H1 (cell line): ENCODE results near the gene SLC9A3. TPM values are rescaled to one million over a fixed set of nuclear protein-coding genes. Genes with fewer than 3 reads are reported as not detected.

Experiments
- CTCF ChIA-PET: fragments of 300-600 bp; sonication (Branson Sonifier 250); formaldehyde crosslinking; loops from one replicate; lab custom pipeline; 2021; ENCODE audit not compliant: partially characterized antibody; lab: Charles Lee
- POLR2A ChIA-PET: fragments of 300-600 bp; sonication (Branson Sonifier 250); formaldehyde crosslinking; loops from one replicate; lab custom pipeline; 2021; ENCODE audit warnings: inconsistent platforms; ENCODE audit not compliant: partially characterized antibody; lab: Charles Lee
- DNase-seq, 2 experiments: peaks; one replicate each; pipeline versions ENCODE4 v3.0.0 to v3.0.0-alpha.2; 2010 to 2022; ENCODE audit warnings: low spot score in 2 of 2, low read depth in 1 of 2, mixed read lengths in 1 of 2
- FAIRE-seq: peaks from 2 replicates; lab custom pipeline; 2011; peaks lifted over from hg19 to GRCh38; lab: Jason Lieb, UNC
- H2AFZ ChIP-seq: 2 replicates; pipeline ENCODE4 v1.8.1; 2012; ENCODE audit warnings: low read length, inconsistent platforms
- H2AK5ac ChIP-seq: 2 replicates; pipeline ENCODE4 v1.6.1; 2013; ENCODE audit warnings: low read depth, low read length
- H2BK120ac ChIP-seq: replicated peaks from 2 replicates; pipeline ENCODE3; 2013; ENCODE audit warnings: low read depth, low read length, inconsistent platforms
- H2BK12ac ChIP-seq: 2 replicates; pipeline ENCODE4 v1.6.1; 2013; ENCODE audit warnings: low read depth, low read length
- H2BK15ac ChIP-seq: 2 replicates; pipeline ENCODE4 v1.6.1; 2013; ENCODE audit warnings: low read length
- H2BK20ac ChIP-seq: 2 replicates; pipeline ENCODE4 v1.6.1; 2013; ENCODE audit warnings: low read length
- H2BK5ac ChIP-seq: 2 replicates; pipeline ENCODE4 v1.6.1; 2013; ENCODE audit warnings: low read depth, low read length
- H3K14ac ChIP-seq: 2 replicates; pipeline ENCODE4 v1.6.1; 2013; ENCODE audit warnings: inconsistent platforms; ENCODE audit not compliant: insufficient read length
- H3K18ac ChIP-seq: 2 replicates; pipeline ENCODE4 v1.6.1; 2013; ENCODE audit warnings: low read length; ENCODE audit errors: extremely low read depth
- H3K23ac ChIP-seq: 2 replicates; pipeline ENCODE4 v1.6.1; 2013; ENCODE audit warnings: inconsistent platforms; ENCODE audit not compliant: insufficient read length
- H3K23me2 ChIP-seq: 2 replicates; pipeline ENCODE4 v1.6.1; 2013; ENCODE audit warnings: low read depth, low read length
- H3K27ac ChIP-seq: 2 replicates; pipeline ENCODE4 v1.6.1; 2011; ENCODE audit warnings: low read depth, low read length, inconsistent platforms
- H3K27me3 ChIP-seq, 4 experiments: replicated peaks in 1 of 4; 1 replicate in 1 of 4; 2 replicates in 3 of 4; pipeline versions ENCODE4 v1.6.1 to v1.8.1; 2011 to 2013; ENCODE audit warnings: low read length in 3 of 4, mild to moderate bottlenecking in 3 of 4, inconsistent platforms in 2 of 4, mixed read lengths in 2 of 4, moderate library complexity in 1 of 4; ENCODE audit not compliant: control insufficient read depth in 3 of 4, insufficient read depth in 3 of 4; ENCODE audit errors: extremely low read depth in 1 of 4
- H3K36me3 ChIP-seq, 4 experiments: 2 replicates each; pipeline versions ENCODE4 v1.6.1 to v1.8.1; 2011 to 2013; ENCODE audit warnings: mild to moderate bottlenecking in 4 of 4, low read length in 3 of 4, moderate library complexity in 2 of 4, control low read depth in 1 of 4, inconsistent platforms in 1 of 4; ENCODE audit not compliant: insufficient read depth in 4 of 4, control insufficient read depth in 2 of 4
- H3K4ac ChIP-seq: replicated peaks from 2 replicates; pipeline ENCODE3; 2013; ENCODE audit warnings: low read length, low read depth, mixed read lengths, inconsistent platforms; ENCODE audit not compliant: insufficient read length
- H3K4me1 ChIP-seq, 4 experiments: replicated peaks in 1 of 4; 1 replicate in 1 of 4; 2 replicates in 3 of 4; pipeline versions ENCODE4 v1.6.1 to v1.8.1; 2011 to 2013; ENCODE audit warnings: low read length in 3 of 4, inconsistent platforms in 2 of 4, mixed read lengths in 1 of 4; ENCODE audit not compliant: insufficient read depth in 4 of 4, control insufficient read depth in 3 of 4
- H3K4me2 ChIP-seq, 2 experiments: 2 replicates each; pipeline versions ENCODE4 v1.6.1 to v1.8.1; 2011 to 2013; ENCODE audit warnings: low read depth in 2 of 2, low read length in 2 of 2, control low read depth in 1 of 2, inconsistent platforms in 1 of 2, mild to moderate bottlenecking in 1 of 2; ENCODE audit not compliant: insufficient read depth in 1 of 2
- H3K4me3 ChIP-seq, 4 experiments: fragments of 200-600, 300-600 bp in 1 of 4; sonication (generic), shearing (Covaris generic), sonication (Bioruptor Twin) in 1 of 4; 2 replicates each; pipeline versions ENCODE4 v1.5.1 to v1.8.1; 2011 to 2016; ENCODE audit warnings: low read length in 4 of 4, low read depth in 3 of 4, control low read depth in 2 of 4, inconsistent platforms in 2 of 4, mild to moderate bottlenecking in 2 of 4, mixed read lengths in 1 of 4, moderate library complexity in 1 of 4; ENCODE audit not compliant: insufficient read depth in 2 of 4; ENCODE audit errors: extremely low read depth in 1 of 4
- H3K56ac ChIP-seq: replicated peaks from 2 replicates; pipeline ENCODE3; 2013; ENCODE audit warnings: low read depth, mild to moderate bottlenecking, mixed read lengths, low read length, inconsistent platforms; ENCODE audit not compliant: insufficient read length
- H3K79me1 ChIP-seq: 2 replicates; pipeline ENCODE4 v1.6.1; 2013; ENCODE audit warnings: low read depth, low read length, control low read depth
- H3K79me2 ChIP-seq, 2 experiments: 2 replicates each; pipeline versions ENCODE4 v1.6.1 to v1.8.1; 2012 to 2013; ENCODE audit warnings: low read length in 2 of 2, mild to moderate bottlenecking in 2 of 2, inconsistent platforms in 1 of 2; ENCODE audit not compliant: insufficient read depth in 2 of 2, control insufficient read depth in 1 of 2
- H3K9ac ChIP-seq, 4 experiments: replicated peaks in 1 of 4; 1 replicate in 1 of 4; 2 replicates in 3 of 4; pipeline versions ENCODE4 v1.6.1 to v1.8.1; 2011 to 2013; ENCODE audit warnings: low read depth in 3 of 4, low read length in 3 of 4, control low read depth in 2 of 4, mild to moderate bottlenecking in 2 of 4, moderate library complexity in 2 of 4, inconsistent platforms in 1 of 4; ENCODE audit errors: extremely low read depth in 1 of 4
- H3K9me3 ChIP-seq, 2 experiments: 2 replicates each; pipeline versions ENCODE4 v1.6.1 to v1.8.1; 2012 to 2013; ENCODE audit warnings: mild to moderate bottlenecking in 2 of 2, moderate library complexity in 2 of 2, control low read depth in 1 of 2, inconsistent platforms in 1 of 2, low read depth in 1 of 2, low read length in 1 of 2, mixed read lengths in 1 of 2; ENCODE audit not compliant: insufficient read depth in 2 of 2
- H4K20me1 ChIP-seq, 2 experiments: replicated peaks in 1 of 2; 2 replicates each; pipeline versions ENCODE3 to v1.8.1; 2011 to 2013; ENCODE audit warnings: inconsistent platforms in 2 of 2, low read length in 2 of 2, mild to moderate bottlenecking in 1 of 2; ENCODE audit not compliant: insufficient read depth in 2 of 2, control insufficient read depth in 1 of 2
- H4K5ac ChIP-seq: 2 replicates; pipeline ENCODE4 v1.6.1; 2013; ENCODE audit warnings: low read length, low read depth, mixed read lengths, inconsistent platforms; ENCODE audit not compliant: insufficient read length
- H4K8ac ChIP-seq: 2 replicates; pipeline ENCODE4 v1.8.0; 2013; ENCODE audit warnings: mild to moderate bottlenecking, moderate library complexity, low read length, inconsistent platforms; ENCODE audit not compliant: insufficient read depth; ENCODE audit errors: extremely low read depth
- H4K91ac ChIP-seq: replicated peaks from 2 replicates; pipeline ENCODE3; 2013; ENCODE audit warnings: low read length, mixed read lengths, inconsistent platforms; ENCODE audit not compliant: insufficient read length
- BACH1 ChIP-seq: IDR thresholded peaks from 2 replicates; pipeline ENCODE4 v1.6.1; 2012; ENCODE audit warnings: low read length, improper control_type of control experiment
- CEBPB ChIP-seq: IDR thresholded peaks from 2 replicates; pipeline ENCODE4 v1.6.1; 2012; ENCODE audit warnings: low read depth, low read length
- EZH2 ChIP-seq: fragments of 200-600 bp; sonication (generic); IDR thresholded peaks from 2 replicates; pipeline ENCODE4 v1.7.1; 2012; ENCODE audit warnings: low read depth, mild to moderate bottlenecking, moderate library complexity, low read length, inconsistent platforms; ENCODE audit not compliant: severe bottlenecking
- JUN ChIP-seq: IDR thresholded peaks from 2 replicates; pipeline ENCODE4 v1.6.1; 2011; ENCODE audit warnings: low read depth, mild to moderate bottlenecking, improper control_type of control experiment, low read length
- KDM4A ChIP-seq: IDR thresholded peaks from one replicate; pipeline ENCODE4 v1.7.1; 2012; ENCODE audit warnings: low read depth, mild to moderate bottlenecking, moderate library complexity, low read length, inconsistent platforms; ENCODE audit not compliant: severe bottlenecking
- NANOG ChIP-seq: IDR thresholded peaks from 2 replicates; pipeline ENCODE4 v1.6.1; 2011; ENCODE audit warnings: low read length, low read depth, mild to moderate bottlenecking, inconsistent platforms; ENCODE audit not compliant: insufficient read depth, poor library complexity, severe bottlenecking
- NRF1 ChIP-seq: IDR thresholded peaks from 2 replicates; pipeline ENCODE4 v1.6.1; 2011; ENCODE audit warnings: mild to moderate bottlenecking, low read depth, low read length, improper control_type of control experiment
- POU5F1 ChIP-seq: IDR thresholded peaks from 2 replicates; pipeline ENCODE4 v1.6.1; 2011; ENCODE audit warnings: low read depth, mild to moderate bottlenecking, low read length, moderate library complexity
- SAP30 ChIP-seq: fragments of 300-600 bp; sonication (generic); IDR thresholded peaks from 2 replicates; pipeline ENCODE4 v1.7.1; 2012; ENCODE audit warnings: low read length, moderate library complexity, mild to moderate bottlenecking, inconsistent platforms; ENCODE audit not compliant: insufficient read depth, insufficient replicate concordance
- SP1 ChIP-seq: IDR thresholded peaks from 2 replicates; pipeline ENCODE4 v1.6.1; 2011; ENCODE audit warnings: low read depth, low read length
- SP4 ChIP-seq: IDR thresholded peaks from 2 replicates; pipeline ENCODE4 v1.6.1; 2012; ENCODE audit warnings: low read length, inconsistent platforms
- TCF12 ChIP-seq: IDR thresholded peaks from 2 replicates; pipeline ENCODE4 v1.6.1; 2011; ENCODE audit warnings: low read depth, mild to moderate bottlenecking, low read length
- TEAD4 ChIP-seq: IDR thresholded peaks from 2 replicates; pipeline ENCODE4 v1.6.1; 2012; ENCODE audit warnings: low read depth, low read length, inconsistent platforms, mixed read lengths
- WGBS, 2 experiments: shearing (Covaris generic) in 1 of 2; methylation state at CpG; one replicate each; pipeline versions ENCODE4 v1.1.6 to v1.1.7; 2013 to 2015; ENCODE audit warnings: low lambda C conversion rate in 2 of 2, mixed read lengths in 2 of 2, inconsistent platforms in 1 of 2, low coverage in 1 of 2, missing lambda C conversion rate in 1 of 2; ENCODE audit not compliant: insufficient replicate concordance in 2 of 2, insufficient coverage in 1 of 2, insufficient read length in 1 of 2; ENCODE audit errors: extremely low coverage in 1 of 2, missing lambda C conversion rate in 1 of 2; 5-methylcytosine and 5-hydroxymethylcytosine counted together
- polyA plus RNA-seq, 7 experiments: library from polyadenylated mRNA; depleted of rRNA in 3 of 7; stranded (reverse) in 5 of 7; unstranded in 2 of 7; fragments of >200 nt in 5 of 7; fragments of 200-250 nt in 2 of 7; gene quantifications; 1 replicate in 5 of 7; 2 replicates in 1 of 7; 4 replicates in 1 of 7; pipeline versions ENCODE4 v1.2.1 to v1.2.3, GENCODE V29; 2011 to 2013; ENCODE audit warnings: missing spikeins in 2 of 7, mixed read lengths in 2 of 7
- total RNA-seq: library from RNA; stranded (reverse); fragmentation: NEBNext Ultra II Directional; extraction: Animal tissue kit (Norgen Biotek cat#: 25700); gene quantifications from 2 replicates; pipeline ENCODE4 v1.2.1, GENCODE V29; 2021

Gene SLC9A3
- total and polyA plus RNA-seq, 2 of the 8 experiments (the other 6 are each of a cell fraction or from before 2014, with no cell fraction given) = 0.95 to 1.0 TPM

- H3K79me2 ChIP-seq = no peaks in the 10 kb centered on the region
- DNase-seq (no peak), FAIRE-seq (no peak)
- TF ChIP-seq SAP30 (no peak), SP1 (no peak), TEAD4 (no peak), EZH2 (no peak), NRF1 (no peak), TCF12 (no peak), JUN (no peak), POU5F1 (no peak), SP4 (no peak), KDM4A (no peak), BACH1 (no peak), NANOG (no peak), CEBPB (no peak)
- no peak overlapping the region for H3K4me2 ChIP-seq
- H3K27me3 ChIP-seq = no peaks in the 10 kb centered on the region
- H3K23me2 ChIP-seq = no peaks in the 10 kb centered on the region
- H4K20me1 ChIP-seq = peaks cover 2 to 3% of the 10 kb centered on the region in 2 experiments
- no peak overlapping the region for H2AK5ac ChIP-seq
- no peak overlapping the region for H3K56ac ChIP-seq
- no peak overlapping the region for H3K9ac ChIP-seq
- H4K8ac ChIP-seq = no peak overlapping the region
- H2AFZ ChIP-seq = no peak overlapping the region
- no peak overlapping the region for H4K5ac ChIP-seq
- H4K91ac ChIP-seq = no peak overlapping the region
- no peak overlapping the region for H3K27ac ChIP-seq
- 76% methylated on average over 7 of the region's 7 CpGs; no CpG with 5 or more reads in 1 of the 2 experiments for WGBS, 2 experiments
- no peak overlapping the region for H3K4ac ChIP-seq
- no peak overlapping the region for H2BK120ac ChIP-seq
- no peak overlapping the region for H3K23ac ChIP-seq
- H2BK5ac ChIP-seq = no peak overlapping the region
- H2BK12ac ChIP-seq = no peak overlapping the region
- H2BK20ac ChIP-seq = no peak overlapping the region
- H3K14ac ChIP-seq = no peak overlapping the region
- no peak overlapping the region for H2BK15ac ChIP-seq
- POLR2A ChIA-PET = no interaction called here
- H3K18ac ChIP-seq = no peak overlapping the region
- H3K9me3 ChIP-seq = no peaks in the 10 kb centered on the region
- no peaks in the 10 kb centered on the region for H3K79me1 ChIP-seq
- CTCF ChIA-PET = interaction anchor here (4.0 kb wide), 1 partner anchor 17 kb away, joined by 14 read pairs; no protein-coding TSS in a partner anchor
- H3K36me3 ChIP-seq = peaks cover 0 to 11% (median 3%) of the 10 kb centered on the region in 4 experiments; a peak in 4 of 8 replicates
- H3K4me1 ChIP-seq = no peaks in the 10 kb centered on the region
- H3K4me3 ChIP-seq = no peak overlapping the region
Observed at GRCh38 chr5:463301-463700, 60.9 kb downstream of the SLC9A3 start.
